Choroid plexus epithelial cell (primary cell): Measurements from ENCODE around the gene TMA7.

Experiments
- DNase-seq: peaks from one replicate; pipeline ENCODE4 v3.0.0-alpha.2; 2010; ENCODE audit warnings: low read depth
- H3K4me3 ChIP-seq: 2 replicates; pipeline ENCODE4 v1.5.1; 2011; ENCODE audit warnings: low read depth, mild to moderate bottlenecking, control low read depth, low read length, moderate library complexity
- CTCF ChIP-seq: conservative IDR thresholded peaks from 2 replicates; pipeline ENCODE4 v1.5.1; 2011; ENCODE audit warnings: low read depth, mild to moderate bottlenecking, control low read depth, inconsistent platforms, low read length, moderate library complexity

TMA7 gene

GRCh38 chr3:48423883-48424695, 16.0 kb upstream of the TMA7 start:
- no peak for TF ChIP-seq CTCF
- H3K4me3 ChIP-seq, result no peak overlapping the region
- DNase-seq, result no peak

GRCh38 chr3:48425281-48425812, 14.7 kb upstream of the TMA7 start:
- peak; percentile 47 for DNase-seq
- no peak for TF ChIP-seq CTCF
- H3K4me3 ChIP-seq, result no peak overlapping the region

GRCh38 chr3:48426401-48426909, 13.6 kb upstream of the TMA7 start:
- no peak for DNase-seq
- TF ChIP-seq CTCF, result no peak
- H3K4me3 ChIP-seq, result no peak overlapping the region

- no peak for DNase-seq
- no peak overlapping the region for H3K4me3 ChIP-seq
- no peak for TF ChIP-seq CTCF
Observed at GRCh38 chr3:48426944-48427629, 13.0 kb upstream of the TMA7 start.

- no peak for TF ChIP-seq CTCF
- DNase-seq, result no peak
- H3K4me3 ChIP-seq, result no peak overlapping the region
Observed at GRCh38 chr3:48427630-48427962, 12.5 kb upstream of the TMA7 start.

DNA sequence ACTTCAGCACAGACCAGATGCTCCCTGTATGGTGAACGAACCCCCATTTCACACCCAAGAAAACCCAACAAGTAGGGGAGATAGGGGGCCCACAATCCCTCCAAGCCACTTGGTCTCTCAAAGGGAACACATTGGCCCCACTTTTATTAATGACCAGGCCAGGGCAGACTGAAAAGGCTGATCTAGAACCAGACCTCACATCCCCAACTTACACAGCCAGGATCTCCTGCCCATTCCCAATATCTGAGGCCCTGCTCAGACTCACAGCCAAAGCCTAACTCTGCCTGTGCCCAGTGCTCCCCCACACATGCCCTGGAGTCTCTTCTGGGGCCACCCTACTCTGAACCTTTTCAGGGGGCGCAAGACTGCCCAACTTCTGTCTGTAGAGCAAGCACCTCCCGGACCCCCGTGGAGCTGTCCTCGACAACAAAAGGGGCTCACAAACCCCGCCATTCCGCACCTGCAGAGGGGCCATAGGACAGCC, 11.9 kb upstream of the TMA7 start:
- DNase-seq, result no peak
- H3K4me3 ChIP-seq, result peak overlapping the region; percentile 69
- TF ChIP-seq CTCF, result no peak
